GM23338 (cell line): Measurements from ENCODE around the gene ROCK2. TPM values are rescaled to one million over a fixed set of nuclear protein-coding genes. Genes with fewer than 3 reads are reported as not detected.

Experiments used
- ATAC-seq: fragments of 200-7000 bp; cut with Tn5 transposase; 3 replicates; pipeline ENCODE4 v1.9.1; 2020
- DNase-seq: peaks from one replicate; pipeline ENCODE4 v3.0.0-alpha.2; 2015; ENCODE audit warnings: low spot score
- H2AFZ ChIP-seq: fragments of 200-600 bp; sonication (generic); 2 replicates; pipeline ENCODE4 v1.8.0; 2016; ENCODE audit warnings: antibody characterized with exemption, mild to moderate bottlenecking, moderate library complexity
- H3F3A ChIP-seq: fragments of 200-600 bp; sonication (generic); replicated peaks from 2 replicates; pipeline ENCODE4 v1.8.0; 2017; ENCODE audit warnings: antibody characterized with exemption, mixed run types, low read depth
- H3K27ac ChIP-seq: fragments of 200-600 bp; sonication (generic); 2 replicates; pipeline ENCODE4 v1.6.1; 2016; ENCODE audit warnings: low read depth
- H3K27me3 ChIP-seq: fragments of 200-600 bp; sonication (generic); 2 replicates; pipeline ENCODE4 v1.8.0; 2016; ENCODE audit warnings: mild to moderate bottlenecking, mixed run types, moderate library complexity; ENCODE audit not compliant: insufficient read depth
- H3K36me3 ChIP-seq: fragments of 200-600 bp; sonication (generic); 2 replicates; pipeline ENCODE4 v1.8.0; 2016; ENCODE audit warnings: mild to moderate bottlenecking; ENCODE audit not compliant: insufficient read depth
- H3K4me1 ChIP-seq: fragments of 200-600 bp; sonication (generic); 2 replicates; pipeline ENCODE4 v1.8.0; 2016; ENCODE audit warnings: mild to moderate bottlenecking, moderate library complexity; ENCODE audit not compliant: insufficient read depth
- H3K4me2 ChIP-seq: fragments of 200-600 bp; sonication (generic); 2 replicates; pipeline ENCODE4 v1.7.1; 2017; ENCODE audit warnings: mixed run types
- H3K4me3 ChIP-seq: fragments of 200-600 bp; sonication (generic); 2 replicates; pipeline ENCODE4 v1.6.1; 2016; ENCODE audit warnings: mixed run types
- H3K79me2 ChIP-seq: fragments of 200-600 bp; sonication (generic); replicated peaks from 2 replicates; pipeline ENCODE4 v1.8.0; 2017; ENCODE audit warnings: mild to moderate bottlenecking; ENCODE audit not compliant: insufficient read depth
- H3K9me2 ChIP-seq: fragments of 200-600 bp; sonication (generic); 2 replicates; pipeline ENCODE4 v1.8.0; 2017; ENCODE audit not compliant: insufficient read depth
- H4K20me1 ChIP-seq: fragments of 200-600 bp; sonication (generic); replicated peaks from 2 replicates; pipeline ENCODE4 v1.8.0; 2017; ENCODE audit warnings: mild to moderate bottlenecking; ENCODE audit not compliant: insufficient read depth
- H3K27ac Mint-ChIP-seq: 2 replicates; pipeline ENCODE4 v1.8.0; 2020; ENCODE audit warnings: inconsistent platforms, mild to moderate bottlenecking, moderate library complexity, mixed read lengths
- H3K27me3 Mint-ChIP-seq: 3 replicates; pipeline ENCODE4 v1.8.0; 2022; ENCODE audit warnings: low read depth, mild to moderate bottlenecking, moderate library complexity, mixed read lengths, inconsistent platforms; ENCODE audit not compliant: insufficient read depth, poor library complexity
- H3K36me3 Mint-ChIP-seq: 3 replicates; pipeline ENCODE4 v1.8.0; 2021; ENCODE audit warnings: low read depth, mild to moderate bottlenecking, inconsistent platforms, moderate library complexity, mixed read lengths
- H3K4me1 Mint-ChIP-seq: 3 replicates; pipeline ENCODE4 v1.8.0; 2020; ENCODE audit warnings: mild to moderate bottlenecking, inconsistent platforms, mixed read lengths
- H3K4me3 Mint-ChIP-seq: 3 replicates; pipeline ENCODE4 v1.8.0; 2021; ENCODE audit warnings: moderate library complexity, mild to moderate bottlenecking, inconsistent platforms, mixed read lengths
- H3K9me3 Mint-ChIP-seq: 3 replicates; pipeline ENCODE4 v1.8.0; 2020; ENCODE audit warnings: moderate library complexity, mild to moderate bottlenecking, inconsistent platforms, mixed read lengths
- CREB1 ChIP-seq: fragments of 250-450 bp; sonication (Bioruptor Pico); IDR thresholded peaks from 2 replicates; pipeline ENCODE4 v1.5.0; 2020; ENCODE audit warnings: low read depth, mild to moderate bottlenecking, moderate library complexity
- EZH2 ChIP-seq: fragments of 200-600 bp; sonication (generic); IDR thresholded peaks from one replicate; pipeline ENCODE4 v1.8.0; 2017; ENCODE audit warnings: antibody characterized with exemption, mild to moderate bottlenecking, low read depth; ENCODE audit not compliant: unreplicated experiment
- EZH2phosphoT487 ChIP-seq: fragments of 200-600 bp; sonication (generic); IDR thresholded peaks from one replicate; pipeline ENCODE4 v1.8.1; 2018; ENCODE audit warnings: antibody characterized with exemption; ENCODE audit not compliant: unreplicated experiment
- JUNB ChIP-seq: IDR thresholded peaks from one replicate; pipeline ENCODE4 v1.6.1; 2016; ENCODE audit warnings: antibody characterized with exemption; ENCODE audit not compliant: unreplicated experiment
- NANOG ChIP-seq: IDR thresholded peaks from 2 replicates; pipeline ENCODE4 v1.6.1; 2016; ENCODE audit warnings: antibody characterized with exemption, borderline replicate concordance
- POLR2AphosphoS5 ChIP-seq: IDR thresholded peaks from 2 replicates; pipeline ENCODE4 v1.6.1; 2016; ENCODE audit warnings: antibody characterized with exemption, low read depth
- STAT1 ChIP-seq: IDR thresholded peaks from one replicate; pipeline ENCODE4 v1.6.1; 2016; ENCODE audit warnings: antibody characterized with exemption; ENCODE audit not compliant: unreplicated experiment
- ZNF114 ChIP-seq: fragments of 250-450 bp; sonication (Bioruptor Pico); IDR thresholded peaks from 2 replicates; pipeline ENCODE4 v1.5.0; 2020; ENCODE audit warnings: mild to moderate bottlenecking, moderate library complexity
- ZNF331 ChIP-seq: fragments of 250-450 bp; sonication (Bioruptor Pico); IDR thresholded peaks from 2 replicates; pipeline ENCODE4 v1.5.0; 2020; ENCODE audit warnings: low read depth, mild to moderate bottlenecking, moderate library complexity
- polyA plus RNA-seq: library from polyadenylated mRNA; unstranded; fragments of >200 nt; fragmentation: Nextera tagmentation; extraction: Ambion mirVana; gene quantifications from 2 replicates; pipeline ENCODE4 v1.2.1, GENCODE V29; 2016
- total RNA-seq: library from RNA; depleted of rRNA; stranded (reverse); fragments of >200 nt; shearing (Covaris generic); gene quantifications from 2 replicates; pipeline ENCODE4 v1.2.3, GENCODE V29; 2014
- TF ChIP-seq, protein P1 (sequence below): IDR thresholded peaks from one replicate; pipeline ENCODE4 v1.6.1; 2018; ENCODE audit warnings: antibody characterized with exemption; ENCODE audit not compliant: unreplicated experiment
- TF ChIP-seq, protein P2 (sequence below): fragments of 250-450 bp; sonication (Bioruptor Pico); IDR thresholded peaks from 2 replicates; pipeline ENCODE4 v1.5.0; 2020; ENCODE audit warnings: mild to moderate bottlenecking, moderate library complexity
- TF ChIP-seq, protein P3 (sequence below), 2 experiments: fragments of 200-600 bp in 1 of 2; sonication (generic) in 1 of 2; conservative IDR thresholded peaks; 2 replicates each; pipeline versions ENCODE4 v1.5.1 to v1.6.1; 2016 to 2017; ENCODE audit warnings: antibody characterized with exemption in 2 of 2, low read depth in 2 of 2, mild to moderate bottlenecking in 2 of 2, moderate library complexity in 1 of 2
- TF ChIP-seq, protein P4 (sequence below): IDR thresholded peaks from 2 replicates; pipeline ENCODE4 v1.6.1; 2016; ENCODE audit warnings: antibody characterized with exemption

The ROCK2 gene
- total and polyA plus RNA-seq, 2 experiments from 2014 or later, result 16.4 to 28.0 TPM

DNA sequence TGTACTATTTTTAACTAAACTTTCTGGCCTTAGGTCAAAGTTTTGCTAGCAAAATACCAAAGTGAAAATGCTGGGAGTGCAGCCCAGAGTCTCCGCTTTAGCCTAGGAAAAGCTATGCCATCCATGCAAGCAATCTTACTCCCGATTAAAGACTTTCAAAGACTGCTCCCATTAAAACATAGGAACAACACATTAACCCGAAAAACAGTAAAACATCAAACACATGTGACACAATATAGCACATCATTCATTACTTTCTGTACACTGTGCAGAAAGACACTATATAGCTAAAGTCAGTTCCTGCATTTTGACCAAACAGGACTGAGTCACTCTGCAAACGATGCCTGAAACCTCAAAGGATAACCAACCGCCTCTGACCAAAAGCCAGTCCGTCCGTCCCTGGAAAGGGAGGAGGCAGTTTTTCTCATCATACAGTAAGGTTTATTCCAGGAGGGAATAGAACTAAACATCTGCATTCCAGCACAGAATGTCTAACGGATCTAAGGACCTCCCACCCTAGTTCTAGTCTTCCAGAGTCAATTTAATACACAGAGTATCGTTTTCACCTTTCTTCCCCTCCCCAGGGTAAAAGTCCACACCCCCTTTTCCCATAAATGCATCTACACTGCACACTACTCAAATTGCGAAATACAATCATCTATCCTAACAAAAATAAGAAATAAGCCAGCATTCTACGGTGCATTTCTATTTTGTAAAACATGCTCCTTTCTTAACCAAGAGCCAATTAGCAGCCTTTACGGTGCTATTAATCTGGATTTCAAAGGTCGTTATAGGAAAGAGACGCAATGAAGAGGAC, 1.7 kb downstream of the ROCK2 start:
- TF ChIP-seq EZH2 (no peak), STAT1 (no peak), ZNF114 (no peak), JUNB (no peak), POLR2AphosphoS5 (no peak), NANOG (no peak), EZH2phosphoT487 (no peak), CREB1 (CRISPR knock-in tag) (no peak), ZNF331 (CRISPR knock-in tag) (no peak)
- TF ChIP-seq, protein P1, sequence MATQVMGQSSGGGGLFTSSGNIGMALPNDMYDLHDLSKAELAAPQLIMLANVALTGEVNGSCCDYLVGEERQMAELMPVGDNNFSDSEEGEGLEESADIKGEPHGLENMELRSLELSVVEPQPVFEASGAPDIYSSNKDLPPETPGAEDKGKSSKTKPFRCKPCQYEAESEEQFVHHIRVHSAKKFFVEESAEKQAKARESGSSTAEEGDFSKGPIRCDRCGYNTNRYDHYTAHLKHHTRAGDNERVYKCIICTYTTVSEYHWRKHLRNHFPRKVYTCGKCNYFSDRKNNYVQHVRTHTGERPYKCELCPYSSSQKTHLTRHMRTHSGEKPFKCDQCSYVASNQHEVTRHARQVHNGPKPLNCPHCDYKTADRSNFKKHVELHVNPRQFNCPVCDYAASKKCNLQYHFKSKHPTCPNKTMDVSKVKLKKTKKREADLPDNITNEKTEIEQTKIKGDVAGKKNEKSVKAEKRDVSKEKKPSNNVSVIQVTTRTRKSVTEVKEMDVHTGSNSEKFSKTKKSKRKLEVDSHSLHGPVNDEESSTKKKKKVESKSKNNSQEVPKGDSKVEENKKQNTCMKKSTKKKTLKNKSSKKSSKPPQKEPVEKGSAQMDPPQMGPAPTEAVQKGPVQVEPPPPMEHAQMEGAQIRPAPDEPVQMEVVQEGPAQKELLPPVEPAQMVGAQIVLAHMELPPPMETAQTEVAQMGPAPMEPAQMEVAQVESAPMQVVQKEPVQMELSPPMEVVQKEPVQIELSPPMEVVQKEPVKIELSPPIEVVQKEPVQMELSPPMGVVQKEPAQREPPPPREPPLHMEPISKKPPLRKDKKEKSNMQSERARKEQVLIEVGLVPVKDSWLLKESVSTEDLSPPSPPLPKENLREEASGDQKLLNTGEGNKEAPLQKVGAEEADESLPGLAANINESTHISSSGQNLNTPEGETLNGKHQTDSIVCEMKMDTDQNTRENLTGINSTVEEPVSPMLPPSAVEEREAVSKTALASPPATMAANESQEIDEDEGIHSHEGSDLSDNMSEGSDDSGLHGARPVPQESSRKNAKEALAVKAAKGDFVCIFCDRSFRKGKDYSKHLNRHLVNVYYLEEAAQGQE, result no peak
- TF ChIP-seq, protein P2, sequence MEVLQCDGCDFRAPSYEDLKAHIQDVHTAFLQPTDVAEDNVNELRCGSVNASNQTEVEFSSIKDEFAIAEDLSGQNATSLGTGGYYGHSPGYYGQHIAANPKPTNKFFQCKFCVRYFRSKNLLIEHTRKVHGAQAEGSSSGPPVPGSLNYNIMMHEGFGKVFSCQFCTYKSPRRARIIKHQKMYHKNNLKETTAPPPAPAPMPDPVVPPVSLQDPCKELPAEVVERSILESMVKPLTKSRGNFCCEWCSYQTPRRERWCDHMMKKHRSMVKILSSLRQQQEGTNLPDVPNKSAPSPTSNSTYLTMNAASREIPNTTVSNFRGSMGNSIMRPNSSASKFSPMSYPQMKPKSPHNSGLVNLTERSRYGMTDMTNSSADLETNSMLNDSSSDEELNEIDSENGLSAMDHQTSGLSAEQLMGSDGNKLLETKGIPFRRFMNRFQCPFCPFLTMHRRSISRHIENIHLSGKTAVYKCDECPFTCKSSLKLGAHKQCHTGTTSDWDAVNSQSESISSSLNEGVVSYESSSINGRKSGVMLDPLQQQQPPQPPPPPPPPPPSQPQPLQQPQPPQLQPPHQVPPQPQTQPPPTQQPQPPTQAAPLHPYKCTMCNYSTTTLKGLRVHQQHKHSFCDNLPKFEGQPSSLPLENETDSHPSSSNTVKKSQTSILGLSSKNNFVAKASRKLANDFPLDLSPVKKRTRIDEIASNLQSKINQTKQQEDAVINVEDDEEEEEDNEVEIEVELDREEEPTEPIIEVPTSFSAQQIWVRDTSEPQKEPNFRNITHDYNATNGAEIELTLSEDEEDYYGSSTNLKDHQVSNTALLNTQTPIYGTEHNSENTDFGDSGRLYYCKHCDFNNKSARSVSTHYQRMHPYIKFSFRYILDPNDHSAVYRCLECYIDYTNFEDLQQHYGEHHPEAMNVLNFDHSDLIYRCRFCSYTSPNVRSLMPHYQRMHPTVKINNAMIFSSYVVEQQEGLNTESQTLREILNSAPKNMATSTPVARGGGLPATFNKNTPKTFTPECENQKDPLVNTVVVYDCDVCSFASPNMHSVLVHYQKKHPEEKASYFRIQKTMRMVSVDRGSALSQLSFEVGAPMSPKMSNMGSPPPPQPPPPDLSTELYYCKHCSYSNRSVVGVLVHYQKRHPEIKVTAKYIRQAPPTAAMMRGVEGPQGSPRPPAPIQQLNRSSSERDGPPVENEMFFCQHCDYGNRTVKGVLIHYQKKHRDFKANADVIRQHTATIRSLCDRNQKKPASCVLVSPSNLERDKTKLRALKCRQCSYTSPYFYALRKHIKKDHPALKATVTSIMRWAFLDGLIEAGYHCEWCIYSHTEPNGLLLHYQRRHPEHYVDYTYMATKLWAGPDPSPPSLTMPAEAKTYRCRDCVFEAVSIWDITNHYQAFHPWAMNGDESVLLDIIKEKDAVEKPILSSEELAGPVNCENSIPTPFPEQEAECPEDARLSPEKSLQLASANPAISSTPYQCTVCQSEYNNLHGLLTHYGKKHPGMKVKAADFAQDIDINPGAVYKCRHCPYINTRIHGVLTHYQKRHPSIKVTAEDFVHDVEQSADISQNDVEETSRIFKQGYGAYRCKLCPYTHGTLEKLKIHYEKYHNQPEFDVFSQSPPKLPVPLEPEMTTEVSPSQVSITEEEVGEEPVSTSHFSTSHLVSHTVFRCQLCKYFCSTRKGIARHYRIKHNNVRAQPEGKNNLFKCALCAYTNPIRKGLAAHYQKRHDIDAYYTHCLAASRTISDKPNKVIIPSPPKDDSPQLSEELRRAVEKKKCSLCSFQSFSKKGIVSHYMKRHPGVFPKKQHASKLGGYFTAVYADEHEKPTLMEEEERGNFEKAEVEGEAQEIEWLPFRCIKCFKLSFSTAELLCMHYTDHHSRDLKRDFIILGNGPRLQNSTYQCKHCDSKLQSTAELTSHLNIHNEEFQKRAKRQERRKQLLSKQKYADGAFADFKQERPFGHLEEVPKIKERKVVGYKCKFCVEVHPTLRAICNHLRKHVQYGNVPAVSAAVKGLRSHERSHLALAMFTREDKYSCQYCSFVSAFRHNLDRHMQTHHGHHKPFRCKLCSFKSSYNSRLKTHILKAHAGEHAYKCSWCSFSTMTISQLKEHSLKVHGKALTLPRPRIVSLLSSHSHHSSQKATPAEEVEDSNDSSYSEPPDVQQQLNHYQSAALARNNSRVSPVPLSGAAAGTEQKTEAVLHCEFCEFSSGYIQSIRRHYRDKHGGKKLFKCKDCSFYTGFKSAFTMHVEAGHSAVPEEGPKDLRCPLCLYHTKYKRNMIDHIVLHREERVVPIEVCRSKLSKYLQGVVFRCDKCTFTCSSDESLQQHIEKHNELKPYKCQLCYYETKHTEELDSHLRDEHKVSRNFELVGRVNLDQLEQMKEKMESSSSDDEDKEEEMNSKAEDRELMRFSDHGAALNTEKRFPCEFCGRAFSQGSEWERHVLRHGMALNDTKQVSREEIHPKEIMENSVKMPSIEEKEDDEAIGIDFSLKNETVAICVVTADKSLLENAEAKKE (CRISPR knock-in tag), result no peak
- TF ChIP-seq, protein P3, sequence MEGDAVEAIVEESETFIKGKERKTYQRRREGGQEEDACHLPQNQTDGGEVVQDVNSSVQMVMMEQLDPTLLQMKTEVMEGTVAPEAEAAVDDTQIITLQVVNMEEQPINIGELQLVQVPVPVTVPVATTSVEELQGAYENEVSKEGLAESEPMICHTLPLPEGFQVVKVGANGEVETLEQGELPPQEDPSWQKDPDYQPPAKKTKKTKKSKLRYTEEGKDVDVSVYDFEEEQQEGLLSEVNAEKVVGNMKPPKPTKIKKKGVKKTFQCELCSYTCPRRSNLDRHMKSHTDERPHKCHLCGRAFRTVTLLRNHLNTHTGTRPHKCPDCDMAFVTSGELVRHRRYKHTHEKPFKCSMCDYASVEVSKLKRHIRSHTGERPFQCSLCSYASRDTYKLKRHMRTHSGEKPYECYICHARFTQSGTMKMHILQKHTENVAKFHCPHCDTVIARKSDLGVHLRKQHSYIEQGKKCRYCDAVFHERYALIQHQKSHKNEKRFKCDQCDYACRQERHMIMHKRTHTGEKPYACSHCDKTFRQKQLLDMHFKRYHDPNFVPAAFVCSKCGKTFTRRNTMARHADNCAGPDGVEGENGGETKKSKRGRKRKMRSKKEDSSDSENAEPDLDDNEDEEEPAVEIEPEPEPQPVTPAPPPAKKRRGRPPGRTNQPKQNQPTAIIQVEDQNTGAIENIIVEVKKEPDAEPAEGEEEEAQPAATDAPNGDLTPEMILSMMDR (conservative IDR thresholded peaks at IDR 0.05; ENCODE audit: low read depth in 2 of 2), result no peak
- TF ChIP-seq, protein P4, sequence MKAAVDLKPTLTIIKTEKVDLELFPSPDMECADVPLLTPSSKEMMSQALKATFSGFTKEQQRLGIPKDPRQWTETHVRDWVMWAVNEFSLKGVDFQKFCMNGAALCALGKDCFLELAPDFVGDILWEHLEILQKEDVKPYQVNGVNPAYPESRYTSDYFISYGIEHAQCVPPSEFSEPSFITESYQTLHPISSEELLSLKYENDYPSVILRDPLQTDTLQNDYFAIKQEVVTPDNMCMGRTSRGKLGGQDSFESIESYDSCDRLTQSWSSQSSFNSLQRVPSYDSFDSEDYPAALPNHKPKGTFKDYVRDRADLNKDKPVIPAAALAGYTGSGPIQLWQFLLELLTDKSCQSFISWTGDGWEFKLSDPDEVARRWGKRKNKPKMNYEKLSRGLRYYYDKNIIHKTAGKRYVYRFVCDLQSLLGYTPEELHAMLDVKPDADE, result no peak
- H3K27me3 ChIP-seq, result no peaks in the 10 kb centered on the region
- H3K4me1 ChIP-seq, result peaks cover 35% of the 10 kb centered on the region
- no peak overlapping the region for H3K27ac ChIP-seq
- peak overlapping the region; percentile 98 for H3K4me3 Mint-ChIP-seq
- H3K27ac Mint-ChIP-seq, result no peak overlapping the region
- peaks cover 36% of the 10 kb centered on the region for H4K20me1 ChIP-seq
- H3K4me3 ChIP-seq, result peak overlapping the region; percentile 76
- H3K27me3 Mint-ChIP-seq, result no peaks in the 10 kb centered on the region
- H3F3A ChIP-seq, result no peaks in the 10 kb centered on the region
- H3K9me3 Mint-ChIP-seq, result peaks cover 4% of the 10 kb centered on the region; the same call in 2 of the 3 replicates
- H3K36me3 ChIP-seq, result no peaks in the 10 kb centered on the region
- DNase-seq (no peak), ATAC-seq (no peak)
- H3K9me2 ChIP-seq, result no peaks in the 10 kb centered on the region
- H3K79me2 ChIP-seq, result peaks cover 58% of the 10 kb centered on the region
- H3K4me1 Mint-ChIP-seq, result peaks cover 23% of the 10 kb centered on the region
- peak overlapping the region; percentile 95 for H3K4me2 ChIP-seq
- no peak overlapping the region for H2AFZ ChIP-seq
- H3K36me3 Mint-ChIP-seq, result peaks cover 3% of the 10 kb centered on the region
